ENCODE measurements around the gene SORCS2.

- no peak for TF ChIP-seq CTCF (IDR thresholded peaks at IDR 0.05; ENCODE audit: low read depth, low read length)
- no peak for TF ChIP-seq POLR2A (IDR thresholded peaks at IDR 0.05; ENCODE audit: extremely low read depth, insufficient read length)
- no peak for TF ChIP-seq MAX (IDR thresholded peaks at IDR 0.05; ENCODE audit: low read depth, low read length)
These were observed 63.1 kb downstream of the SORCS2 start for GRCh38 chr4:7255488-7255881.
